ENCODE data around the gene SH3PXD2B. TPM values are rescaled to one million over a fixed set of nuclear protein-coding genes. Genes with fewer than 3 reads are reported as not detected.
A peak's percentile ranks its signal among the peaks of the same experiment; 100 is the strongest.
"Not testable (repeated sequence)": the region's sequence is repeated elsewhere in the genome, so short reads cannot be mapped to it uniquely, and the experiment has no call there.

SH3PXD2B gene
- total RNA-seq, 1 experiment from 2014 or later, result 18.5 TPM

DNA sequence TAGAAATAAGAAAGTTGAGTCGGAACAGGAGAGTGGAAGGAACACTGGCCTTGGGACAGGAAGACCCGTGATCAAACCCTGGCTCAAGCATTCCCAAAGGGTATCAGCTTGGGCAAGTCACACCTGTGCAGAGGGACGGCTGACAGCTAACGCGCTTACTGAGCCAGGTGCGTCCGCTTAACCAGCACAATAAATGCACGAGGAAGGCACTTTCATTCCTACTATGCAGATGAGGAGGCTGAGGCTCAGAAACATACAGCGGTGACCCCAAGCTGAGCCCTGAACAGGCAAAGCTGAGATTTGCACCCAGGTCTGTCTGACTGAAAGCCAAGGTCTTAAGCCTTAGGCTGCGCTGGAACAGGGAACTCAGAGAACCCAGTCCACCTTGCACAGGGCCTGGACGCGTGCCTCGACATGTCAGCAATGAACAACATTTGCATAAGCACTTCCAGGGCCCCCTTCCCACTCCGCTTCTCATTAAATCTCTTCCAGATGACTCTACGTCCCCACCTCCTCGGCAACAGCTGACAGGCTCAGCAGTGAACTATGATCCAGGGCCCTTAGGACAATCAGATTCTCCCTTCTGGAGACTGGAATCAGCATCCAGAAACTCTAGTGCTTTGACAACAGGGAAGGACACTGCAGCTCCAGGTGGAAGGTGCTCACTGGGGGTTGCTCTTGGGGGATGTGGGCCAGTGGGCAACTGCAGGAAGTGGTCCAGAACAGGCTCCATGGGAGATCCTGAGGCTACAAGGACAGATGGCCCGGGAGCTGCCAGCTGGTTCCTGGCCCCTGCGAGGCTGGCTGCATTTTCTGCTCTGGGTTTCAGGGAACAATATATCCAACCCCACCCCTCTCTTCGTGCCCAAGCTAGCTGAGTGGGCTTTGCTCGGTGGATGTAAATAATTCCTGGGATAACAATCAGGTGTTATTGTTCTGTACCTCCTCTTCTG lies 35.2 kb downstream of the SH3PXD2B start:
- DNase-seq (ENCODE audit: low read depth), result no peak

DNA sequence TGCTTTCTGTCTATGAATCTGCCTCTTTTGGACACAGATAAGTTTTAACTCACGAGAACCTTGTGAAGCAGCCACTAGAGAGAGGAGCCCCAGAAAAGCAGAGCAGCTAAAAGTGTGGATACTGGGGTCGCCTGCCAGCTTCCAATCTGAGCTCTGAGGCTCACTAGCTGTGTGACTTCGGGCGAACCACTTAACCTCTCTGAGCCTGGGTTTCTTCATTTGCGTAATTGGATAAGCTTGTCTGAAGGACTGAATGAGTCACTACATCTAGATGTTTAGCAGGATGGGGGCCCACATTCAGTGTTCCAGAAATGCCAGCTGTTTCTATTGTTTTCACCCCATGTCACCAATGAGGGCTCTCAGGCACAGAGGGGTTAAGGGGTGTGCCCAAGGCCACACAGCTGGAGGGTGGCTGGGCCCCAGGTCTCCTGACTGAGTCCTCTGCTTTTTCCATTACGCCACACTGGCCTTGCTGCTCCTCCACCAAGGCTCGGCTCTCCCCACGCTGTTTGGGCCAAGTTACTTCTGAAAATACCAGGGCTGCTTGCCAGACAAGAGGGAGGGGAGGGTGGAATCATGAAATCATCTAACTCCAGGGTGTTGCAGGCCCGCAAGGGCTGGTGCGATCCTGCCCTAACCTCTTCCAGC lies 36.2 kb downstream of the SH3PXD2B start:
- peak; percentile 95 for DNase-seq (ENCODE audit: low read depth)

- DNase-seq (ENCODE audit: low read depth), result no peak
These were observed 37.0 kb downstream of the SH3PXD2B start for GRCh38 chr5:172417130-172417841.

- no peak for DNase-seq (ENCODE audit: low read depth)
These were observed 38.7 kb downstream of the SH3PXD2B start for GRCh38 chr5:172415362-172416275.

GRCh38 chr5:172414531-172415361 lies 39.6 kb downstream of the SH3PXD2B start:
- peak; percentile 66 for DNase-seq (ENCODE audit: low read depth)

- DNase-seq (ENCODE audit: low read depth), result peak; percentile 24
These were observed 40.6 kb downstream of the SH3PXD2B start for GRCh38 chr5:172413601-172414171.

DNA sequence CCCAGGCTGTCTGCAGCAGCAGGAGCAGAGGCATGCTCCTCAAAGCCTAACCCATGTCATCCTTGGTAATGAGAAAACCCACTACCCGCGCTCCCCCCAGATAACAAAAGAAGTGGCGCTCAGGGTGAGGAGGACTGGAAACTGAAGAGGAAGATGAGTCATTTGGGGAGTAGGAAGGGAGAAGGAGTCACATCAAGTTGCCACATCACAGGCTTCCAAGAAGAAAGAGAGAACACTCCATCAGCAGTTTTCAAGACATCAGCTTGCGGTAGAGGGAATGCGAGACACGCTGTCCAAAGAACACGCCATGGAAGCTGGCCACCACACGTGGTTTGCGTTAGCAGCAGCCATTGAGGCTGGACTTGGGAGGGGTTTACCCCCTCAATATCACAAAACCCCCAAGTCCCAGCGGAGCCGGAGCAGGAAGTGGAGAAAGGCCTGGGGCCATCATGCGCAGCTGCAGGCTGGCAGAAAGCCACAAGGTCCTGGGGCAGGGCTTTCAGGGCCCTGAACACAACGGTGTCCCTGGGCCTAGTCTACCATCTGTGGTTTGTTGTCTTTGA lies 41.5 kb downstream of the SH3PXD2B start:
- peak; percentile 99 for DNase-seq (ENCODE audit: low read depth)

DNA sequence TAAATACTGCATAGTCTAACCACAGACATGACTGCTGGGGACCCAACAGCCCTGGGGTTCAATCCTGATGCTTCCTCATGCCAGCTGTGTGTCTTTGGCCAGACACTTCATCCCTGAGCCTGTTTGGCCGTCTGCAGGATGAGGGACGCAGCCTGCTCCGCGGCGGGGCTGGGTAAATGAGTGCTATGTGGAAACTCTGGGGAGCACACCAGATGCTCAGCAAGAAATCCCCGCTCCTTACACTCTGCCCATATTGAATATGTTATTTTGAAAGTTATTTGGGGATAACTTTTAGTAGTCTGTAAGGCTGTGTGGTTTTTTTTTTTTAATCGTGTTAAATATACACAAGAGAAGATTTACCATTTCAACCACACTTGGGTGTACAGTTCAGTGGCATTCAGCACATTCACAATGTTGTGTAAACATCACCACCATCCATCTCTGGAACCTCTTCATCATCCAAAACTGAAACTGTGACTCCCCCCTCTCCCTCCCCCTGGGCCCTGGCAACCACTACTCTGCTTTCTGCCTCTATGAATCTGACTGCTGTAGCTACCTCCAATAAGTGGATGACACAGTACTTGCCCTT lies 42.7 kb downstream of the SH3PXD2B start:
- DNase-seq (ENCODE audit: low read depth), result peak; percentile 78

GRCh38 chr5:172410662-172411483 lies 43.5 kb downstream of the SH3PXD2B start:
- peak; percentile 37 for DNase-seq (ENCODE audit: low read depth)

DNA sequence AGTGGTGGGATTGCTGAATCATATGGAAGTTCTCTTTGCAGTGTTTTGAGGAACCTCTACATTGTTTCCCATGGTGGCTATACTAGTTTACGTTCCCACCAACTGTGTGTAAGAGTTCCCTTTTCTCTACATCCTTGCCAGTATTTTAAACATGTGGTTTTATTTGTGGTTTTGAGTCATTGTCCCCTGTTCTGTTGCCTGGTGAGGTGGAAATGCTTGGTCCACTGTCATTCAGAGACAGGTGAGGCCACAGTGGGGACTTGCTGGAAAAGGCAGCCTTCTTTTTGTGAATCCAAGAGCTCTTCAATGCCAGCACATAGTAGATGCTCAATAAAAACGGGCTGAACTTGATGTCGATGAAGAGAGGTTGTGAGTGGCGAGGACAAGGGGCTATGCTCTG lies 44.2 kb downstream of the SH3PXD2B start:
- DNase-seq (ENCODE audit: low read depth), result peak; percentile 92

DNA sequence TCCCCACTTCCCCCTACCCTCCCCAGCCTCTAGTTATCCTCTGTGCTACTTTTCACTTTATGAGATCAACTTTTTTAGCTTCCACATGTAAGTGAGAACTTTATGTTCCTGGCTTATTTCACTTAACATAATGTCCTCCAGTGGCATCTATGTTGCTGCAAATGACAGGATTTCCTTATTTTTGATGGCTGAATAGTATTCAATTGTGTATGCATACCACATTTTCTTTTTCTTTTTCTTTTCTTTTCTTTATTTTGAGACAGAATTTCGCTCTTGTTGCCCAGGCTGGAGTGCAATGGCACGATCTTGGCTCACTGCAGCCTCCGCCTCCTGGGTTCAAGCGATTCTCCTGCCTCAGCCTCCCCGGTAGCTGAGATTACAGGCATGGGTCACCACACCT lies 44.8 kb downstream of the SH3PXD2B start:
- not testable (repeated sequence) for DNase-seq (ENCODE audit: low read depth)

DNA sequence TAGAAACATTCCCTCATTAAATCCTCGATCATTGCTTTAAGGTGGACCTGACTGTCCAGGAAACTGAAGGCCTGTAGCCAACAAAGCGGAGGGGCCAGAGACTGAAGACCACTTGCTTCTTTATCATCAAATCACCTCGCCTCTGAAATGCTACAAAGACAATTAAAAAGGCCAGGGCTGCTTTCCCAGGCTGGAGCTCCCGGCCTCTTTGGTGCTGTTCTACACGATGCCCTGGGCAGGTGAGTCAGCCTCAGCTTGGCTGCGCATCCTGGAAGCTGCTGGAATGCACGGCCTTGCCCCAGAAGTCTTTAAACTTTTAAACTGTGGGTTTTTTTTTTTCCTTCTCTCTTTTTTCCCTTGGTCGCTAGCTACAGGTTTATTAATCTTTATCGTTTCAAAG lies 46.5 kb downstream of the SH3PXD2B start:
- peak; percentile 87 for DNase-seq (ENCODE audit: low read depth)

DNA sequence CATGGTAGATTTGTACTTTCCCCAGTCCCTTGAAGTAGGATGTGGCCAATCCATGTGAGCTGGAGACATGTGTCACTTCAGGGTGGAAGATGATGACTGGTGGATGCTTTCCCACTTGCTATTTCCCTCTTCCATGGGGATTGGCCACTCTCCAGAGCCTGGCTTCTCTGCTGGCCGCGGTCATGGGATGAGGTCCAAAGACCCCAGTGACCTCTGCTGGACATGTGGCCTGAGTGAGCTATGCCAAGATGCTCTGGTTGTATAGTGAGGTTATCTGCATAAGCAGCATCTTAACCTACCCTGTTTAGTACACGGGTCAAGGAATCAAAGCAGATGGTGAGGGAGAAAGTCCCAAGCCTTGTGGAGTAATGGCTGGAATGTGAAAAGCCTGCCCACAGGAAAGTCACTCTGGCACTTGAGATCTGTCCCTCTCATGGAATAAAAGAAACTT lies 47.1 kb downstream of the SH3PXD2B start:
- peak; percentile 94 for DNase-seq (ENCODE audit: low read depth)

- DNase-seq (ENCODE audit: low read depth), result no peak
These were observed 48.9 kb downstream of the SH3PXD2B start for GRCh38 chr5:172405226-172406107.

- no peak for DNase-seq (ENCODE audit: low read depth)
These were observed 49.6 kb downstream of the SH3PXD2B start for GRCh38 chr5:172404746-172405145.

DNA sequence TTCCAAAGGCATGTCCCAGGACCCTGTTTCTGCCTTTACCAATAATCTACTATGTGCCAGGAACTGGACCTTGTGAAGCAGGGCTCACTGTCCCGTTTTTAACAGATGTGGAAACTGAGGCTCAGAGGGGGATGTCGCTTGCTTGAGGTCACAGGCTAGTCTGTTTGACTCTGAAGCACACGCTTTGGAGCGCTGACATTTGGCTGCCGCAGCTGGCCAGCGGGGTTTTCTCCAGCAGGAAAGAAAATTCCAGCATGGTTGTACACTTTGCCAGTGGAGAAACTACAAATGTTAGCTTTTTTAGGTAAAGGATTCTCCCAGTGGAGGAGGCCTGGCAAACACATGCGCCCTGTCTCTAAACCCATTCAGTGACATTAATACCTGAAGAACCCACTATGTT lies 50.5 kb downstream of the SH3PXD2B start:
- DNase-seq (ENCODE audit: low read depth), result no peak

GRCh38 chr5:172403189-172403796 lies 51.0 kb downstream of the SH3PXD2B start:
- DNase-seq (ENCODE audit: low read depth), result no peak

Data from RPMI7951 (cell line).